IMR-90 (cell line): ENCODE data around the gene CMPK2. TPM values are rescaled to one million over a fixed set of nuclear protein-coding genes. Genes with fewer than 3 reads are reported as not detected.

Experiments
- ATAC-seq: fragments of 200-7000 bp; cut with Tn5 transposase; 2 replicates; pipeline ENCODE4 v1.9.1; 2020; ENCODE audit warnings: low read depth, mild to moderate bottlenecking, moderate library complexity
- BruUV-seq: library from RNA; stranded (reverse); fragments of 400-500 nt; replicated peaks from 2 replicates; lab custom pipeline; 2021; lab: Mats Ljungman, UMichigan
- CTCF ChIA-PET: fragments of 300-600 bp; formaldehyde crosslinking; extraction: SDS; loops from one replicate; lab custom pipeline; 2021; ENCODE audit warnings: antibody characterized with exemption; lab: Yijun Ruan, JAX
- POLR2A ChIA-PET: fragments of 300-600 bp; sonication (Branson Sonifier 250); formaldehyde crosslinking; loops from one replicate; lab custom pipeline; 2022; ENCODE audit warnings: antibody characterized with exemption; ENCODE audit not compliant: unreplicated experiment; lab: Charles Lee
- DNase-seq: peaks from one replicate; pipeline ENCODE4 v3.0.0; 2013
- H2AFZ ChIP-seq: replicated peaks from 2 replicates; pipeline ENCODE3; 2013; ENCODE audit warnings: low read length, mild to moderate bottlenecking; ENCODE audit not compliant: poor library complexity
- H2AK5ac ChIP-seq: 2 replicates; pipeline ENCODE4 v1.6.1; 2013; ENCODE audit warnings: low read depth, low read length, inconsistent platforms
- H2AK9ac ChIP-seq: replicated peaks from 2 replicates; pipeline ENCODE3; 2013; ENCODE audit warnings: mild to moderate bottlenecking, low read depth, low read length, moderate library complexity; ENCODE audit not compliant: poor library complexity
- H2BK120ac ChIP-seq: 2 replicates; pipeline ENCODE4 v1.6.1; 2013; ENCODE audit warnings: low read depth, low read length, inconsistent platforms
- H2BK15ac ChIP-seq: 3 replicates; pipeline ENCODE4 v1.6.1; 2013; ENCODE audit warnings: low read depth, low read length, inconsistent platforms
- H2BK20ac ChIP-seq: 2 replicates; pipeline ENCODE4 v1.6.1; 2013; ENCODE audit warnings: low read depth, mild to moderate bottlenecking, inconsistent platforms, low read length, moderate library complexity
- H2BK5ac ChIP-seq: 2 replicates; pipeline ENCODE4 v1.6.1; 2013; ENCODE audit warnings: mild to moderate bottlenecking, low read depth, low read length, inconsistent platforms; ENCODE audit not compliant: poor library complexity, severe bottlenecking
- H3K14ac ChIP-seq: replicated peaks from 2 replicates; pipeline ENCODE4 v1.6.1; 2013; ENCODE audit warnings: low read depth, low read length, inconsistent platforms
- H3K18ac ChIP-seq: 2 replicates; pipeline ENCODE4 v1.6.1; 2013; ENCODE audit warnings: low read depth, low read length, control low read depth
- H3K23ac ChIP-seq: 2 replicates; pipeline ENCODE4 v1.6.1; 2013; ENCODE audit warnings: low read depth, low read length, inconsistent platforms
- H3K27ac ChIP-seq: 2 replicates; pipeline ENCODE4 v1.5.1; 2013; ENCODE audit warnings: mild to moderate bottlenecking, control low read depth, low read length; ENCODE audit not compliant: insufficient read depth
- H3K27me3 ChIP-seq: 2 replicates; pipeline ENCODE4 v1.6.1; 2013; ENCODE audit warnings: low read length; ENCODE audit not compliant: control insufficient read depth, insufficient read depth
- H3K36me3 ChIP-seq: 2 replicates; pipeline ENCODE4 v1.6.1; 2013; ENCODE audit warnings: low read length, mixed read lengths; ENCODE audit not compliant: control insufficient read depth, insufficient read depth
- H3K4ac ChIP-seq: 2 replicates; pipeline ENCODE4 v1.6.1; 2013; ENCODE audit warnings: low read depth, low read length, inconsistent platforms
- H3K4me1 ChIP-seq: 2 replicates; pipeline ENCODE4 v1.6.1; 2013; ENCODE audit warnings: low read length, mixed read lengths; ENCODE audit not compliant: control insufficient read depth, insufficient read depth
- H3K4me2 ChIP-seq: 2 replicates; pipeline ENCODE4 v1.6.1; 2013; ENCODE audit warnings: low read depth, mild to moderate bottlenecking, control low read depth, low read length, moderate library complexity
- H3K4me3 ChIP-seq: 2 replicates; pipeline ENCODE4 v1.5.1; 2013; ENCODE audit warnings: low read depth, mild to moderate bottlenecking, control low read depth, low read length, moderate library complexity; ENCODE audit not compliant: insufficient read depth
- H3K56ac ChIP-seq: 2 replicates; pipeline ENCODE4 v1.6.1; 2013; ENCODE audit warnings: low read length, inconsistent platforms; ENCODE audit not compliant: insufficient read depth; ENCODE audit errors: extremely low read depth
- H3K79me1 ChIP-seq, 2 experiments: 2 replicates each; pipeline ENCODE4 v1.6.1; 2013; ENCODE audit warnings: low read length in 2 of 2, inconsistent platforms in 1 of 2, low read depth in 1 of 2
- H3K9ac ChIP-seq: 2 replicates; pipeline ENCODE4 v1.6.1; 2013; ENCODE audit warnings: low read depth, low read length, control low read depth
- H3K9me1 ChIP-seq: 2 replicates; pipeline ENCODE4 v1.6.1; 2013; ENCODE audit warnings: low read length, inconsistent platforms; ENCODE audit not compliant: insufficient read depth
- H3K9me3 ChIP-seq: 2 replicates; pipeline ENCODE4 v1.6.1; 2013; ENCODE audit warnings: low read length; ENCODE audit not compliant: control insufficient read depth, insufficient read depth
- H4K20me1 ChIP-seq: 2 replicates; pipeline ENCODE4 v1.6.1; 2013; ENCODE audit warnings: low read length, inconsistent platforms; ENCODE audit not compliant: insufficient read depth
- H4K5ac ChIP-seq: 2 replicates; pipeline ENCODE4 v1.6.1; 2013; ENCODE audit warnings: mild to moderate bottlenecking, low read depth, low read length, control low read depth
- H4K8ac ChIP-seq, 2 experiments: 2 replicates each; pipeline ENCODE4 v1.6.1; 2013; ENCODE audit warnings: low read depth in 2 of 2, low read length in 2 of 2, control low read depth in 1 of 2, inconsistent platforms in 1 of 2
- H4K91ac ChIP-seq: 2 replicates; pipeline ENCODE4 v1.6.1; 2013; ENCODE audit warnings: low read depth, low read length, inconsistent platforms; ENCODE audit not compliant: insufficient read depth
- BHLHE40 ChIP-seq: fragments of 150-350 bp; IDR thresholded peaks from 2 replicates; pipeline ENCODE4 v1.6.1; 2016; ENCODE audit warnings: mild to moderate bottlenecking, low read depth, low read length
- CEBPB ChIP-seq: IDR thresholded peaks from 2 replicates; pipeline ENCODE4 v1.6.1; 2012; ENCODE audit warnings: low read depth, low read length, improper control_type of control experiment
- CHD1 ChIP-seq: IDR thresholded peaks from 2 replicates; pipeline ENCODE4 v1.6.1; 2012; ENCODE audit warnings: low read depth, low read length, improper control_type of control experiment
- MAFK ChIP-seq: IDR thresholded peaks from 2 replicates; pipeline ENCODE4 v1.6.1; 2012; ENCODE audit warnings: low read depth, low read length, improper control_type of control experiment
- RFX5 ChIP-seq: IDR thresholded peaks from 2 replicates; pipeline ENCODE4 v1.8.0; 2012; ENCODE audit warnings: low read depth, mild to moderate bottlenecking, low read length, moderate library complexity
- WGBS, 2 experiments: methylation state at CpG; one replicate each; pipeline versions ENCODE4 v1.1.5 to v1.1.7; 2013; ENCODE audit warnings: missing lambda C conversion rate in 2 of 2; ENCODE audit not compliant: insufficient read length in 1 of 2; ENCODE audit errors: extremely low coverage in 2 of 2; 5-methylcytosine and 5-hydroxymethylcytosine counted together
- dilution Hi-C: fragments of 300-500 bp; cut with HindIII; formaldehyde crosslinking; loops from one replicate; pipeline ENCODE4 v1.14.3; 2018; ENCODE audit warnings: low sequenced_read_pairs; ENCODE audit not compliant: unreplicated experiment
- in situ Hi-C: fragments of 300-500 bp; cut with MboI; formaldehyde crosslinking; loops from 3 replicates; pipeline ENCODE4 v1.14.3; 2019; ENCODE audit warnings: low sequenced_read_pairs, inconsistent platforms, mixed read lengths
- intact Hi-C: fragments of 100-400 bp; cut with micrococcal nuclease; formaldehyde crosslinking; loops from 2 replicates; pipeline ENCODE4 v1.10.0; 2022
- polyA plus RNA-seq, 3 experiments: library from polyadenylated mRNA; depleted of rRNA; stranded (reverse); fragments of >200 nt; gene quantifications; 2 replicates each; pipeline ENCODE4 v1.2.3, GENCODE V29; 2012; ENCODE audit warnings: low replicate concordance in 1 of 3
- total RNA-seq: library from RNA; depleted of rRNA; stranded (reverse); fragments of >200 nt; gene quantifications from 2 replicates; pipeline ENCODE4 v1.2.3, GENCODE V29; 2012
- TF ChIP-seq, protein P1 (sequence below): conservative IDR thresholded peaks from 2 replicates; pipeline ENCODE4 v1.5.1; 2012; ENCODE audit warnings: mild to moderate bottlenecking, low read depth, low read length, improper control_type of control experiment
- TF ChIP-seq, protein P2 (sequence below): fragments of 150-350 bp; IDR thresholded peaks from 2 replicates; pipeline ENCODE4 v1.6.1; 2017; ENCODE audit warnings: mild to moderate bottlenecking, antibody characterized with exemption, low read length, low read depth

The CMPK2 gene
- total and polyA plus RNA-seq, 2 of the 4 experiments (the other 2 are of a cell fraction) = 0.03 to 0.18 TPM

DNA sequence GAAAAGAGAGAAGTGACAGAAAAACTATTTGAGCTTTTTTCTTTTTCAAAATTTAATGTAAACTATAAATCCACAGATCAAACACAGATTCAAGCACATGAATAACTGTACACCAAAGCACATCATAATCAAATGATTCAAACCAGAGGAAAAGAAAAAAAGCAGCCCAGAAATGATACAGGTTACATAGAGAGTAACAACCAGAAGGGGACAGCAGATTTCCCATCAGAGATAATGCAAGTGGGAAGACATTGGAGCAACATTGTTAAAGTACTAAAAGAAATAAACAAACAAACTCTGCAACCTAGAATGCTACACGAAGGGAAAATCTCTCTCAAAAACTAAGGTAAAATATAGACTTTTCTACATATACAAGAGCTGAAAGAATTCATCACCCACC is 34.5 kb downstream of the CMPK2 start:
- no TSS peak for BruUV-seq
- WGBS, 2 experiments = no CpG with 5 or more reads among the region's 1 CpG
- H3K9me1 ChIP-seq = no peaks in the 10 kb centered on the region

More for the DNA sequence above, 34.5 kb downstream of the CMPK2 start:
- Histone ChIP-seq H4K5ac (no peak overlapping the region), H3K27ac (no peak overlapping the region), H4K20me1 (no peaks in the 10 kb centered on the region), H3K4me1 (0 out of 2 replicates have a peak, but pooled peaks cover 2% of the 10 kb centered on the region), H4K91ac (no peak overlapping the region), H3K4me2 (no peak overlapping the region), H3K18ac (no peak overlapping the region), H2BK20ac (no peak overlapping the region), H3K14ac (no peak overlapping the region), H4K8ac (no peak overlapping the region), H3K4ac (no peak overlapping the region), H3K79me1 (no peaks in the 10 kb centered on the region), H3K23ac (no peak overlapping the region), H3K4me3 (no peak overlapping the region), H2AK9ac (no peak overlapping the region), H3K9me3 (no peaks in the 10 kb centered on the region), H2AFZ (no peak overlapping the region), H2BK15ac (no peak overlapping the region), H3K36me3 (no peaks in the 10 kb centered on the region), H3K56ac (no peak overlapping the region), H2BK5ac (no peak overlapping the region), H3K9ac (no peak overlapping the region), H2BK120ac (no peak overlapping the region), H3K27me3 (no peaks in the 10 kb centered on the region), H2AK5ac (no peak overlapping the region)
- no peak for DNase-seq
- dilution Hi-C loops = no loop called here
- POLR2A ChIA-PET = no interaction called here
- ATAC-seq = no peak
- no peak for TF ChIP-seq RFX5
- no peak for TF ChIP-seq BHLHE40
- TF ChIP-seq, protein P1, sequence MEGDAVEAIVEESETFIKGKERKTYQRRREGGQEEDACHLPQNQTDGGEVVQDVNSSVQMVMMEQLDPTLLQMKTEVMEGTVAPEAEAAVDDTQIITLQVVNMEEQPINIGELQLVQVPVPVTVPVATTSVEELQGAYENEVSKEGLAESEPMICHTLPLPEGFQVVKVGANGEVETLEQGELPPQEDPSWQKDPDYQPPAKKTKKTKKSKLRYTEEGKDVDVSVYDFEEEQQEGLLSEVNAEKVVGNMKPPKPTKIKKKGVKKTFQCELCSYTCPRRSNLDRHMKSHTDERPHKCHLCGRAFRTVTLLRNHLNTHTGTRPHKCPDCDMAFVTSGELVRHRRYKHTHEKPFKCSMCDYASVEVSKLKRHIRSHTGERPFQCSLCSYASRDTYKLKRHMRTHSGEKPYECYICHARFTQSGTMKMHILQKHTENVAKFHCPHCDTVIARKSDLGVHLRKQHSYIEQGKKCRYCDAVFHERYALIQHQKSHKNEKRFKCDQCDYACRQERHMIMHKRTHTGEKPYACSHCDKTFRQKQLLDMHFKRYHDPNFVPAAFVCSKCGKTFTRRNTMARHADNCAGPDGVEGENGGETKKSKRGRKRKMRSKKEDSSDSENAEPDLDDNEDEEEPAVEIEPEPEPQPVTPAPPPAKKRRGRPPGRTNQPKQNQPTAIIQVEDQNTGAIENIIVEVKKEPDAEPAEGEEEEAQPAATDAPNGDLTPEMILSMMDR = no peak
- no peak for TF ChIP-seq MAFK
- TF ChIP-seq, protein P2, sequence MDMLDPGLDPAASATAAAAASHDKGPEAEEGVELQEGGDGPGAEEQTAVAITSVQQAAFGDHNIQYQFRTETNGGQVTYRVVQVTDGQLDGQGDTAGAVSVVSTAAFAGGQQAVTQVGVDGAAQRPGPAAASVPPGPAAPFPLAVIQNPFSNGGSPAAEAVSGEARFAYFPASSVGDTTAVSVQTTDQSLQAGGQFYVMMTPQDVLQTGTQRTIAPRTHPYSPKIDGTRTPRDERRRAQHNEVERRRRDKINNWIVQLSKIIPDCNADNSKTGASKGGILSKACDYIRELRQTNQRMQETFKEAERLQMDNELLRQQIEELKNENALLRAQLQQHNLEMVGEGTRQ = no peak
- no peak for TF ChIP-seq CHD1
- no peak for TF ChIP-seq CEBPB
- CTCF ChIA-PET = no interaction called here
- in situ Hi-C loops = no loop called here
- intact Hi-C loops = no loop called here
